HG02870 (cell line): ENCODE results near the gene MANSC1.
"Not testable (repeated sequence)": the region's sequence is repeated elsewhere in the genome, so short reads cannot be mapped to it uniquely, and the experiment has no call there.

Experiments used
- ATAC-seq: cut with Tn5 transposase; IDR thresholded peaks from one replicate; pipeline ENCODE4 v1.9.1; 2021; ENCODE audit warnings: mild to moderate bottlenecking, moderate library complexity; ENCODE audit not compliant: unreplicated experiment

Gene MANSC1

GRCh38 chr12:12327802-12328201 is 22.2 kb downstream of the MANSC1 start:
- no peak for ATAC-seq

GRCh38 chr12:12326262-12326661 is 23.8 kb downstream of the MANSC1 start:
- ATAC-seq: no peak

GRCh38 chr12:12323591-12323990 is 26.5 kb downstream of the MANSC1 start:
- no peak for ATAC-seq

- no peak for ATAC-seq
Observed at GRCh38 chr12:12323118-12323517, 26.9 kb downstream of the MANSC1 start.

GRCh38 chr12:12319451-12320183 is 30.4 kb downstream of the MANSC1 start:
- no peak for ATAC-seq

GRCh38 chr12:12315838-12316237 is 34.2 kb downstream of the MANSC1 start:
- no peak for ATAC-seq

GRCh38 chr12:12310695-12311094 is 39.3 kb downstream of the MANSC1 start:
- not testable (repeated sequence) for ATAC-seq

- ATAC-seq: no peak
Observed at GRCh38 chr12:12305568-12306300, 44.3 kb downstream of the MANSC1 start.

GRCh38 chr12:12302976-12303375 is 47.1 kb downstream of the MANSC1 start:
- ATAC-seq: no peak

- ATAC-seq: no peak
Observed at GRCh38 chr12:12301122-12301521, 48.9 kb downstream of the MANSC1 start.

- ATAC-seq: no peak
Observed at GRCh38 chr12:12297201-12297830, 52.7 kb downstream of the MANSC1 start.

GRCh38 chr12:12294215-12295005 is 55.6 kb downstream of the MANSC1 start:
- no peak for ATAC-seq

- no peak for ATAC-seq
Observed at GRCh38 chr12:12290206-12290605, 59.8 kb downstream of the MANSC1 start.

- no peak for ATAC-seq
Observed at GRCh38 chr12:12286441-12286840, 63.6 kb downstream of the MANSC1 start.

- no peak for ATAC-seq
Observed at GRCh38 chr12:12282761-12283425, 67.1 kb downstream of the MANSC1 start.

GRCh38 chr12:12282202-12282601 is 67.8 kb downstream of the MANSC1 start:
- no peak for ATAC-seq

- no peak for ATAC-seq
Observed at GRCh38 chr12:12281134-12281533, 68.9 kb downstream of the MANSC1 start.

GRCh38 chr12:12278899-12279298 is 71.1 kb downstream of the MANSC1 start:
- ATAC-seq: no peak
